AG08395 (cell line): ENCODE results near the gene LDLRAD2.

Experiments used
- DNase-seq: peaks from one replicate; pipeline ENCODE4 v3.0.0; 2012; ENCODE audit warnings: mixed read lengths, low spot score

LDLRAD2 gene

GRCh38 chr1:21860971-21861370 lies 48.9 kb downstream of the LDLRAD2 start:
- no peak for DNase-seq

- DNase-seq: peak; percentile 64
These were observed 49.8 kb downstream of the LDLRAD2 start for GRCh38 chr1:21861602-21862429.

DNA sequence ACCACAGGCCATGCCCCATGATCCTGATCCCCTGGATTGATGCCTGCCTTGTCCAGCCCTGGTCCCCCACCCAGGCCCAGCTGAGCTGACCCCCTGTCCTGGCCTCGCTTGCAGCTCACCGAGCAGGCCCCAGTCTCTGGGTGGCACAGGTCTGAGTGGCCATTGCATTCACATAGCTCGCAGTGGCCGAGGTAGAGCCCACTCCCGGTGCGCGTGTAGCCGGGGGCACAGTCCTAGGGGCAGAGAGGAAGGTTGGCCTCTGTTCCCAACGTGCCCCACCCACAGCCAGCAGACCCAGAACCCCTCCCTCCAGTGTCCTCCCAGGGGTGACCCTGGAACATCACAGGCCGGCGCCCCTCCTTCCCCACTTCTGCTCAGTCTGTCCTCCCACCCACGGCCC lies 51.9 kb downstream of the LDLRAD2 start:
- DNase-seq: no peak

- DNase-seq: no peak
These were observed 52.7 kb downstream of the LDLRAD2 start for GRCh38 chr1:21864730-21865129.

DNA sequence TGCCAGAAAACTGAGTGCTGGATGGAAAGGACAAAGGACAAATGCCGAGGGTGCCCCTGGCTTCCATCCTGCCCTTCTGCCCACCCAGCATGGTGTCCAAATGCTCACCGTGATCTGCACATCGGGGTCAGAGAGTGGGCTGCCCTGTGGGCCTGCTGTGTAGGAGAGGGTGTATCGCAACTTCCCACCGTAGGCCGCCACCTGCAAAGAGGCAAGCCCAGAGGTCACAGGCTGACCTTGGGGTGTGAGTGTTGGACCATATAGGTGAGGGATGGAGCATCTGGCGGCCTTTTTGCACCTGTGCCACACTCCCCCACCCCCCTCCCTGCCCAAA lies 53.5 kb downstream of the LDLRAD2 start:
- no peak for DNase-seq

DNA sequence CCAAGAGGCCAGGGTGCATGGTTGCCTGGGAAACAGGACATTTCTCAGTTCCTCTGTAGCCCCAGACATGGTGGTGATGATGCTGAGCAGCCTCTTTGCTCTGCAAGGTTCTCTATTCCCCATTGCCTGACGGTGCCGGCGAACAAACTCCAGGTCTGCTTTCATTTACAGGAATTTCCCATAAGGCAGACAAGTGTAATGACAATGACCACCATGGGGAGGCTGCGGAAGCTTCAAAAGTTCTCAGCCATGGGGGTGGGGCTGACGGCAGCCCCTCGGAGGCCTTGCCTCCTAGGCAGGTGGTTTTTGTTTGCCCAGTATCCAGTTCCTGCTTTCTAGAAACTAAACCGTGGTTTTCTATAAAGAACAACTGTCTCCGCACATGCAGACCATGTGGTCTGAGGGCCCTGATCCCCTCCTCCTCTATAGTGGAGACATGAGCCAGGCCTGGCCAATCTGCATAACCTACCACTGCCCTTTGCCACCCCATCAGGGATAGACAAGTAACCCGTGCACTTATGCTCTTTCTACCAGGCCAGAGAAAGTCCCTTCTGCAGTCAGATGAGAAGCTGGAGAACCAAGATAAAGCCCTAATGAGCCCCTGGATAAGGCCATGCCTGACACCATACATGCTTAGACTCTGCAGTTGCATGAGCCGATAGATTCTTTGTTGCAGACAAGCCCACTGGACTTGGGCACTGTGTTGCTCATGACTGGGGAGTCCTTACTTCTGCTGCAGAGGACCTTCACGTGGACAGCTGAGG lies 54.1 kb downstream of the LDLRAD2 start:
- no peak for DNase-seq

DNA sequence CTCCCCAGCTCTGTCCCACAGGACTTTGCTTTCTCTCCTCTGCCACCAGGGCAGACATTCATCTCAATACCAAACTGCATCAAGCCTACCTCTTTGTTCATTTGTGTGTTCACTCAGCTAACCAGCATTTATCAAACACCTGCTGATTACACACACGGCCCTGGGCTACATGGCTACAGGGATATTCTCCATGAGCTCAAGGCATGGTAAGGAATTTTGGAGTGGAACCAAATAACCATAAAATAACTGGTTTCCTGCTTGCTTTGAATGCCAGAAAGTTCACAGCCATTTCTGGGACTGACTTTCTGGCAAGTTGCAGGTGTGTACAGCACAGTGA lies 54.6 kb downstream of the LDLRAD2 start:
- DNase-seq: no peak

DNA sequence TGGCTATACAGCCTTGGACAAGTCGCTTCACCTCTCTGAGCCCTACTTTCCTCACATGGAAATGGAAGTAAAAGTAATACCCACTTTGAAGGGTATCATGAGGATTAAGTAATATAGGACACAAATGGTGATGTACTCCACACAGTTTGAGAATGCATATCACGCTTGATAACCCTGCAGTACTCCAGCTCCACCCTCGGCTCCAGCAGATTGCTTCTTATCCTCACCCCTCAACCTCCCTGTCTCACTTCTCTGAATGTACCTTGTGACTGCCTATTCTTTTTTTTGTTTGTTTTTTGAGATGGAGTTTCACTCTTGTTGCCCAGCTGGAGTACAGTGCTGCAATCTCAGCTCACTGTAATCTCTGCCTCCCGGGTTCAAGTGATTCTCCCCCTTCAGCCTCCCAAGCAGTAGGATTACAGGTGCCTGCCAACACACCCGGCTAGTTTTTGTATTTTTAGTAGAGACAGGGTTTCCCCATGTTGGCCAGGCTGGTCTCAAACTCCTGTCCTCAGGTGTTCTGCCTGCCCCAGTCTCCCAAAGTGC lies 55.5 kb downstream of the LDLRAD2 start:
- DNase-seq: no peak

DNA sequence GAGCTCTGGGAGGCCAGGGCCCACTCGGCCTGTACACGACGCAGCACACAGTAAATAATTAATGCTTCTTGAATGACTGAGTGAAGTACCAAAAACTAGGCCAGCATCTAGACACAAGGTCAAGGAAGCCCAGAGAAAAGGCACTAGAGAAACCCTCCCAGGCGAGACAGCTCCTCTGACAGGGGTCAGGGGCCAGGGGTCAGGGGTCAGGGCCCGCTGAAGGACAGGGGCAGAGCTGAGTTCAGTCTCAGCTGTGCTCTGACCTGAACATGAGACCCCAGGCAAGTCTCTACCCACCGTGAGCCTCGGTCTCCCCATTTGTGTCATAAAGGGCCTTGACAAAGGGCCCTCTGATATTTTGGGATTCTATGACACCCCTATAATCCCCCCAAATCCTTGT lies 56.4 kb downstream of the LDLRAD2 start:
- no peak for DNase-seq

DNA sequence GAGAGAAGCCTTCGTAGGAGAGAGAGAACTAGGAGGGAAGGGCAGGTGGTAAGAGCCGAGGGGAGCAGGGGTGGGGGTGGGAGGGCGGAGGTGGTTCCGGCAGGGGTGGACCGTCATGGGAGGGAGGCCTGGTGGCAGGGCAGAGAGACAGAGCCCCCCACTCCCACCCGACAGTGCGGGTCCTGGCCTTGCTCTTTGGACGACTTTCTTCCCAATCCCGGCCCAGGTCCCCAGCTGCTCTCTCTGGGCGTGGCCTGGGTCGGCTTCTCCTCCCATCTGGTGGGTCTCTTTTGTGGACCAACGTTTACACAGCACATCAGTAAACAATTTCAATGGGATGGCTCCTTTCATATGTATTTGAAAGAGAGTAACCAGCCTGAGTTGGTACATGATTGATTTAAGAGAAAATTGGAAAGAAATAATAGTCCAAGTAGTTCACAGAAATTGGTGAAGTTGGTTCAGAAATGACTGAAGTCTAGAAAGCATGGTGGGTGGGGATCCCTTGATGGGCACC lies 56.9 kb downstream of the LDLRAD2 start:
- DNase-seq: no peak

GRCh38 chr1:21869620-21870121 lies 57.6 kb downstream of the LDLRAD2 start:
- DNase-seq: peak; percentile 98

DNA sequence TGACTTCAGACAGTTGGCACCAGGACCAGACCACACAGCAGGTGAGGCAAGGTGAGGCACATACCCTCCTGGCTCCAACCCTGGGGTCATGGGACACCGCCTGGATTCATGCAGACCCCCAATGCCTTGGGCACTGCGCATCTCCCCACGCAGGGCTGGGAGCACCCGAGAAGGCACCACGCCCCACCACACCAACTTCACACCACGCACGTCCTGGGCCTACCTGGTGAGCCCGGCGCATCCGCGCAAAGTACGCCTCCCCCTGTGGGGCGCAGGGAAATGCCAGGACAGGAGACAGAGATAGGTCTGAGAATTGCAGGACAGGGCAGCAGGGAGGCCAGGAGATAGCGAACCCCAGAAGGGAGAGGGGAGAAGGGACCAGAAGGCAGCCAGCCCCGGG lies 58.5 kb downstream of the LDLRAD2 start:
- DNase-seq: no peak

DNA sequence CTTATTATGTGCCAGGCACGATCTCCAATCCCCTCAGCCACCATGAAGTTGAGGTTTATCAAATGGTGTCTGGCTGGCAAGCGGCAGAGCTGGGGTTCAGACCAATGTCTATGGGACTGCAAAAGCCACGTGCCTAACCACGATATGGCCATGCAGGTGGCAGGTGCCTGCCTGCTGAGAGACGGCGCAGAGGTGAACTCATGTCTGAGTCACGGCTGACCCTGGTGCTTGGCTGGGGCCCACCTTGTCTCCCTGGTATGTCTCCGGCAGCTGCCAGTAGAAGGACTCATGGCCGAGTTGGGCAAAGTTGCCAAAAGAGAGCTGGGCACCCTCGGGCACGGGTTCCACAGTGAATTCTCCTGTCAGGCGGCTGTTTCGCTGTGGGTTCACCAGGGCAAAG lies 59.9 kb downstream of the LDLRAD2 start:
- no peak for DNase-seq

GRCh38 chr1:21872445-21873079 lies 60.5 kb downstream of the LDLRAD2 start:
- no peak for DNase-seq

DNA sequence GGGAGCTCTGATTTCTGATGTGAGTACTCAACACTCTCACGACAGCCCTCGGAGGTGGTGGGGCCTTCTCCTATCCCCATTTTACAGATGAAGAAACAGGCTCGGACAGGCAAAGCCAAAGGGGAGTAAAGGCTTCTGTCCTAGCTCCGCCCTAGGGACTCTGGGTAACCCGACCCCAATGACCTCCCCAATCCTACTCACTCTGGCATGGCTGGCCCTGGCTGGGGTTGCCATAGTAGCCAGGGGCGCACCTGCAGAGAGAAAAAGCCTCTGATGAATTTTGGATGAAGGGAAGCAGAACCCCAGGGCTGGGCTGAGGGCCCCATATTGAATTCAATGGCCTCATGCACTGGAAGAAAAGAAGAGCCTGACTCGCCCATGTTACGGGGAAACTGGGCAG lies 61.1 kb downstream of the LDLRAD2 start:
- DNase-seq: no peak

DNA sequence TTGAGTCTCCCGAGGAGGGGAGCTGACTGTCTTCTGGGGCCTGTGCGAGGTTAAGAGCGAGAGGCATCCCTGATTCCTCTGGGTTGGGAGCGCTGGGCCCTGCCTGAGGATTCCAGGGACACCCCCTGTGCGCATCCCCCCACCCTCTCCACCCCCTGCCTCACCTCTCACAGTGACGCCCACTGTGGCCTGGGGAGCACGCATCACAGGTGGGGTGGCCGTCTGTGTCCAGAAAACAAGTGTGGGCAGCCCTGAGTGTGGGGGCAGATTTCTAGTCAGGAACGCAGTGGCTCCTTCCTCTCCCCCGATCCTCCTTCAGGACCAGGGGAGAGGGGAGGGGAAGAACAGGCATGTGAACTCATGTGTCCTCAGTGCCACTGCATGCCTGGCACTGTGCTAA lies 61.7 kb downstream of the LDLRAD2 start:
- DNase-seq: no peak

GRCh38 chr1:21874328-21874727 lies 62.3 kb downstream of the LDLRAD2 start:
- no peak for DNase-seq
